Mesothelial cell of epicardium (in vitro differentiated cells): Measurements from ENCODE around the gene HELT. TPM values are rescaled to one million over a fixed set of nuclear protein-coding genes. Genes with fewer than 3 reads are reported as not detected.

Experiments used
- DNase-seq, 2 experiments: peaks; one replicate each; pipeline ENCODE4 v3.0.0; 2021; ENCODE audit warnings: low spot score in 2 of 2; ENCODE audit not compliant: unreplicated experiment in 2 of 2
- H3K27ac Mint-ChIP-seq: 2 replicates; pipeline ENCODE4 v1.8.0; 2021; ENCODE audit warnings: mixed read lengths
- H3K27me3 Mint-ChIP-seq: 2 replicates; pipeline ENCODE4 v1.8.0; 2021; ENCODE audit warnings: low read depth, mixed read lengths
- H3K36me3 Mint-ChIP-seq: 2 replicates; pipeline ENCODE4 v1.8.0; 2021; ENCODE audit warnings: mixed read lengths
- H3K4me1 Mint-ChIP-seq: 2 replicates; pipeline ENCODE4 v1.8.0; 2021; ENCODE audit warnings: mixed read lengths
- H3K4me3 Mint-ChIP-seq: 2 replicates; pipeline ENCODE4 v1.8.0; 2021; ENCODE audit warnings: mild to moderate bottlenecking, moderate library complexity, mixed read lengths
- H3K9me3 Mint-ChIP-seq: 2 replicates; pipeline ENCODE4 v1.8.0; 2021; ENCODE audit warnings: mixed read lengths
- CTCF ChIP-seq: fragments of 200-600 bp; sonication (generic); IDR thresholded peaks from one replicate; pipeline ENCODE4 v1.5.0; 2021; ENCODE audit warnings: antibody characterized with exemption; ENCODE audit not compliant: unreplicated experiment
- total RNA-seq: library from RNA; stranded (reverse); gene quantifications from 3 replicates; pipeline ENCODE4 v1.2.1, GENCODE V29; 2021

Gene HELT
- total RNA-seq, 1 donor from 2014 or later, result not detected

GRCh38 chr4:185011408-185011807 is 6.9 kb upstream of the HELT start:
- Mint-ChIP-seq H3K4me1 (peaks cover 2% of the 10 kb centered on the region), H3K27ac (no peak overlapping the region), H3K36me3 (no peaks in the 10 kb centered on the region), H3K27me3 (peaks cover 100% of the 10 kb centered on the region), H3K4me3 (no peak overlapping the region), H3K9me3 (no peaks in the 10 kb centered on the region)
- TF ChIP-seq CTCF, result peak; percentile 35
- DNase-seq, result no peak

GRCh38 chr4:185013417-185014125 is 4.7 kb upstream of the HELT start:
- TF ChIP-seq CTCF, result no peak
- Mint-ChIP-seq H3K36me3 (no peaks in the 10 kb centered on the region), H3K9me3 (no peaks in the 10 kb centered on the region), H3K27ac (no peak overlapping the region), H3K4me3 (no peak overlapping the region), H3K27me3 (peaks cover 100% of the 10 kb centered on the region), H3K4me1 (peaks cover 7% of the 10 kb centered on the region)
- no peak for DNase-seq

- Mint-ChIP-seq H3K27ac (no peak overlapping the region), H3K9me3 (no peaks in the 10 kb centered on the region), H3K36me3 (no peaks in the 10 kb centered on the region), H3K4me1 (peaks cover 12% of the 10 kb centered on the region), H3K27me3 (peaks cover 99% of the 10 kb centered on the region), H3K4me3 (no peak overlapping the region)
- TF ChIP-seq CTCF, result no peak
- DNase-seq, result no peak
Measured at GRCh38 chr4:185015108-185015507, 3.2 kb upstream of the HELT start.

- Mint-ChIP-seq H3K9me3 (no peaks in the 10 kb centered on the region), H3K4me1 (peaks cover 18% of the 10 kb centered on the region), H3K27me3 (peaks cover 98% of the 10 kb centered on the region), H3K36me3 (no peaks in the 10 kb centered on the region), H3K4me3 (no peak overlapping the region), H3K27ac (no peak overlapping the region)
- no peak for DNase-seq
- TF ChIP-seq CTCF, result no peak
Measured at GRCh38 chr4:185016101-185016940, 2.0 kb upstream of the HELT start.

GRCh38 chr4:185016946-185017758 is 1.1 kb upstream of the HELT start:
- H3K9me3 Mint-ChIP-seq, result no peaks in the 10 kb centered on the region
- H3K36me3 Mint-ChIP-seq, result no peaks in the 10 kb centered on the region
- H3K4me3 Mint-ChIP-seq, result no peak overlapping the region
- H3K27ac Mint-ChIP-seq, result no peak overlapping the region
- TF ChIP-seq CTCF, result no peak
- peaks cover 98% of the 10 kb centered on the region for H3K27me3 Mint-ChIP-seq
- DNase-seq, result no peak
- H3K4me1 Mint-ChIP-seq, result peaks cover 18% of the 10 kb centered on the region
